ENCODE measurements around the gene ELAC2.

Gene ELAC2

GRCh38 chr17:13016881-13017654, 759 bp downstream of the ELAC2 start:
- peak; percentile 32 for DNase-seq

DNA sequence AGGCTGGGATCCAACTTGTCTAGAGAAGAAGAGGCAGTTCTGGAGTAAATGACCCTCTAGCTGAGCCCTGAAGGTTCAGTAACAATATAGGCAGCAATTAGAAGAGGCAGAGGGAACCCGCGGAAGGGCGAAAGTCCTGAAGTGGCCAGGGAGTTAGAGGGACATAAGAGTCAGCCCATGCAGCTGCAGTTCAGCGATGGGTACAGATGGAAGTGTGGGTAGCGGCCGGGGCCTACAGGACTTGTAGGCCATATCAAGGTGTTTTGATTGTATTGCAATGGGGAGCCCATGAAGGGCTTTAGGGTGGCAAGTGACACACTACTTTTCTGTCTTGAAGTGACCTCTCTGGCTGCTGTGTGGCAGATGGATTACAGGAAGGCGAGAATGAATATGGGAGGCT, 3.0 kb downstream of the ELAC2 start:
- DNase-seq = no peak

- DNase-seq = no peak
These were observed 6.9 kb downstream of the ELAC2 start for GRCh38 chr17:13010959-13011358.

- DNase-seq = no peak
These were observed 9.4 kb downstream of the ELAC2 start for GRCh38 chr17:13008461-13008860.

DNA sequence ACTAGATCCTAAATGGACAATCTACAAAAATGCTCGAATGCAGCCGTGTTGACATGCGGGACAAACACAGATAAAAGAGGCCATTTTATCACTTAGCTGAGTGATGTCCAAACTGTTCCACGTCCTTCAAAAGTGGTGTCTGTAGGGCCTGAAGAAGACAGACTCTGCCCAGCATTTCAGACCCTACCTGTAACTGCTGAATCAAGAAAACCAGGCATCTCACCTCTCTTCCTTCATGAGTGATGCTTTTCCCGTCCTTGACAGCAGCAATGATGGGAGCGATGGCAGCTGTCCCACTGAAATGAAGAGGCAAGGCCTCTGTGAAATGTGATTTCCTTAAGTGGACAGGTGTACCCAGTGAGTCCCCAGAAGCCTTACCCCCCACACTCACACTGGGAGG, 12.3 kb downstream of the ELAC2 start:
- no peak for DNase-seq

DNA sequence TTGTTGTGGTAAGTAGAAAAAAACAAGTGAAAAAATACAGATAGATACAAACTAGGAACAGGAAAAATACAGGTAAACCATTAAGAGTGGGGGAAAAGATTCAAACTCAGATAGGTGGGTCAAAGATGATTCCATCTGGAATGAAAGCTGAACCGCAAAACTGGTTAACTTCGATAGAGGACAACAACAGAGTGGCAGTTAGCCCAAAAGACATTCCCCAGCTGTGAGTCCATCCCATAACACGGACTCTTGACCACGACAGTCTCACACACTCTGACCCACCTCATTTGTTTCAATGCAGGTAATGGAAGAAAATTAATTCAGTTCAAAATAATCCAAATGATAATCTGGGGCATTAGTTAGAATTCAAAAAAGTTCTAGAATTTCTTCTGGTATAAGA, 13.5 kb downstream of the ELAC2 start:
- no peak for DNase-seq

- DNase-seq = no peak
These were observed 13.9 kb downstream of the ELAC2 start for GRCh38 chr17:13003927-13004326.

- DNase-seq = no peak
These were observed 14.4 kb downstream of the ELAC2 start for GRCh38 chr17:13003454-13003851.

DNA sequence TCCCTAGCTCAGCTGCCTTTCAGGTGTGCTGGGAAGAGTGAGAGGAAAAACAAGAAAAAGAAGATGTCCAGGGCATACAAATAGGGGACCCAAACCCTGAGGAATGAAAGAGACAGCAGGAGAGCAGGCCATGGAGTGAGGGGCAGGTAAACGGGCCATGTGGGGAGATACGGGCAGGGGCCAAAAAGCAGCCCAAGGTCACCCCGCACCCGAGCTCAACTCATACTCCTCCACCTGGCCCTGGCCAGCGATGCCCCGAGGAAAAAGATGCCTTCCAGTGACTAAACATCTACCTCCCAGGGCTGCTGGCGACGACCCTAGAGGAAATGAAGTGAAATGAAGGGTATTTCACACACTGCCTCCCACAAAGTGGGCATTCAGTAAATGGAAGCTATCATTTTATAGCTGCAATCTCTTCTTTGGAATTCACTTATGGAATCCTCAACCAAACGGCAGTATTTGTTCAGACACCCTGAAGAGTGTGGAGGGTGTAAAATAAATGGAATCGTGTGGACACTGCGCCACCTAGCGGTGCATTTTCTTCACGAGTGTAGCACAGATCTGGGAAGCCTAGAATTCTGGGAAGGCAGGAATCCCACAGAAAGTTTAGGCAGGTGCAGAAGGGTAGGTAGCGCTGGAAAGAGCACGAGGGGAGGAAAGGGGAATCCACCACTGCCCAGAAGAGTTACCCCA, 14.9 kb downstream of the ELAC2 start:
- peak; percentile 26 for DNase-seq

DNA sequence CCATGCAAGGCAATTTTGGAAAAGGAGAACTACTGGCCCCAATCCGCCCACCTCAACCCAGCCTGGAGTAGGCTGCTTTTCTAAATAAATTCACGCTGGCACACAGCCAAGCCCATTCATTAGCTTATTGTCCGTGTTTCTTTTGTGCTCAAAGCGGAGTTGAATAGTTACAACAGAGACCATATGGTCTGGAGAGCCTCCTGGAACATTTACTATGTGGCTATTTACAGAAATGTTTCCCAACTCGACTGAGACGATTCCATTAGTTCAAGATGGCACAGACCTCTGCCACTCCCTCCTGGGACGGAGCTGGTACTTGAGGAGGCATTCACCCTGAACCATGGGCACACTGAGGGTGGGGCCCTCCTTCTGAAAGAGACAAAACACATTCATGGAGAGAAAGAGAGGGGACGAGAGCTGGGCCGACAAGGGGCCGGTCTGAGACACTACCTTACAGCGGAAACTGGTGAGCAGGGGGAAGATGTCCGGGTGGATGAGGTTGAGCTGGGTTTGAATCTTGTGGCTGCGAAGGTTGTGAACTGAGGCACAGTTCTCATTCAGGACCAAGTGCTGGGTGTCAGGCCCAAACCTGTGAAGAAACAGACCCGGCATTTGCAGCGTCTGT, 15.7 kb downstream of the ELAC2 start:
- no peak for DNase-seq

GRCh38 chr17:13000561-13000960, 17.3 kb downstream of the ELAC2 start:
- DNase-seq = no peak

DNA sequence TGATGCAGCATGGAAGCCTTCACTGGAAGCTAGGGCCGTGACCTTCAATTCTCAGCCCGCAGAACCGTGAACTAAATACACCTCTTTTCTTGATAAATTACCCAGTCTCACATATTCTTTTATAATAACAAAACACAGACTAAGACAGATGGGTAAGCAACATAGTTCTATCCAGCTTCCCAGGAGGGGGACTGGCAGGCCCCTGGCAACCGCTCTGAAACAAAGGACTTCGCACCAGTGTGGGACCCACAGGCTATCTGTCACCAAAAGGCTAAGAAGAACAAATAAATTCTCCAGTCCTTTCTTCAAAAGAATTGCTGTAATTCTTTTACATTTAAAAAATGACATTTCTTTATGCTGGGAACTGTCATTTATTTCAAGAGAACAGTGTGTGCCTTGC, 19.0 kb downstream of the ELAC2 start:
- DNase-seq = no peak

DNA sequence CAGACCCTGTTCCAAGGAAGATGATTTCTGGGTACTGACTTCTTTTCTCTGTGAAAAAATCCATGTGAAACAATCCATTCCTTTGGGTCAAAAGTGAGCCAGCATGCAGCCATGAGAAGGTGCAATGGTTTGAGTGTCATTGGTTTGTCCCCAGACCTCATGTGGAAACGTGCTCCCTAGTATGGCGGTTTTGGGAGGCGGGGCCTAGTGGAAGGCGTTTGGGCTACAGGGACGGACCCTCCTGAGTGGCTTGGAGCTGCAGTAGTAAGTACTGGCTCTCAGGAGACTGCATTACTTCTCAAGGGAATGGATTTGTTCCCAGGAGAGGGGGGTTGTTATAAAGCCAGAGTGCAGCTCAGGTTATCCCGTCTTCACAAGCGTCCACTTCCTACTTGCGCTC, 19.4 kb downstream of the ELAC2 start:
- no peak for DNase-seq

GRCh38 chr17:12996941-12997340, 20.9 kb downstream of the ELAC2 start:
- DNase-seq = no peak

GRCh38 chr17:12996357-12996756, 21.5 kb downstream of the ELAC2 start:
- DNase-seq = no peak

DNA sequence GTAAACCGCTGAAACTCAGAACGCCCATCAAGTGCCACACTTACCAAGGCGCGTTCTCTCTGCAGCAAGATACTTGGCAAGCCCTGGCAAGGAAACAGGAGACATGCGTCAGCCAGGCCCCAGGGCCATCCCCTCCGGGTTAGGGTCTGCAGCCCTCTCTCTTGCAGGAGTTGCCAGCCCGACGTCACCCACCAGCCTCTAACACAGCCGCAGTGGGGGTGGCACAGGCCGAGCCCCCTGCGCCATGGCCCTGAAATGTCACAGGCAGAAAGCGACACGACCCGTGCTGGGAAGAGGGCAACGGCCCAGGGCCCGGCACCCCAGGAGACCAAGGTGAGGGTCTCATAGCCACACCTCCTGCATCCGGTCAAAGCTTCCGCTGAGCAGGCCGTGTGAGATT, 21.9 kb downstream of the ELAC2 start:
- DNase-seq = no peak

DNA sequence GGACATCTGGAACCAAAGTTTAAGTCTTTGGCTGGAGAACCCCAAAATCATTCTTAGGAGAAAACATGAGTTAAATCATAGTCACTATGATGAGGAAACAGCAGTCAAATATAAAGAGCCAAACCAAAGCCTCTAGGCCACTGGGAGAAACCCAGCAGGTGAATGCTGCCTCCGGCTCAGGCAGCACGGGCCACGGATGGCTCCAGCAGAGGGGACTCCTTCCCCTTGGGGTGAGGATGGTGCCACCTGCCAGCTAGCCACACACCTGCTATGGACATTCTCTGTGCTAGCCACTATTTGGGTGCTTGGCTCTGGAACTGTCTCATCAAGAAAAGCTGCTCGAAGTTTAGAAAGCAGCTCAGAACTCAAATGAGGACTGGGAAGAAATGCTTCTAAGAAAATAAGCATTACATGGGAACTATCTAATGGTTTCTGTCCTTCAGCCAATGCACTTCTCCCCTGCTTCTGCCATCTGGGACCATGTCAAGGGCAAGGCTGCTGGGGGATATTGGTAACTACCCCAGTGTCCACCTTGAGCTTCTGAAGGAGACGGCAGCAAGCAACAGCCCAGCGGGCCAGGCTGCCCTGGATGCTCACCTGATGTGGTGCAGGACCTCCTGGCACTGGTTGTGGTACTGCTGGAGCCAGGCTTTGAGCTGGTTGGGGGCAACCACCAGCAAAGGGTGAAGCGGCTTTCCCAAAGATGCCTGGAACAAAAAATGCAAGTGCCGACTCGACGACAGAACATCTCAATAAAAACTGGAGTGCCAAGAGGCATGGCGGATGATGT, 22.5 kb downstream of the ELAC2 start:
- no peak for DNase-seq

DNA sequence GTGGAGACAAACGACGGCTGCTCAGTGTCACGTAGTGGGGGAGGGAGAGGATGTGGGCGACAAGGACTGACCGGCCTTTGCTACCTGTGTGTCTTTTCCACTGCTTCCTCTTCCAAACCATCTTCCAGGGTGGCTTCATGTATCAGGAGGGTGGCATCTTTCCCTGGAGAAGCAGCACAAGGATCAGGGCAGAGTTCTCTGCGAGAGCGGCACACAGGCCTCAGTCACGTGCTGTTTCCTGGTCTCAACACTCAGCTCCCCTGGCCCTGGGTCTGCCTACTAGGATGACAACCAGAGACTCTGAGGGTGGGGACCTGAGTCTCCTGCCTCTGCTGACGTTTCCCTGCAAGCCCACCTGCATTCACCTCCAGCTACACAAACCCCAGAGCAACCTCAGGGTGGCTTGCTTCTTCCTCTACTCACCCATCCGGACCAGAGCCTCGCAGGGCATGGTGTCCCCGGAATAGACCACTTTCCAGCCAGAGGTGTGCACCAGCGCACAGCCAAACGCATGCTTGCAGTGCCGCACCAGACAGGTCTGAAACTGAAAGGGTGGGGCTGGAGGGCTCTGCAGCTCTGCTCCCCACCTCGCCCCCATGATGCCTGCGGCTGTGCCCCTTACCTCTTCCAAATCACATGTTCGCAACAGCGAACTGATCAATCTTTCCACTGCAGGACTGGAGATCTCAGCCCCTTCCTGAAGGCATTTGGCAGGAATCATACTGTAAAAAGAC, 23.3 kb downstream of the ELAC2 start:
- no peak for DNase-seq

DNA sequence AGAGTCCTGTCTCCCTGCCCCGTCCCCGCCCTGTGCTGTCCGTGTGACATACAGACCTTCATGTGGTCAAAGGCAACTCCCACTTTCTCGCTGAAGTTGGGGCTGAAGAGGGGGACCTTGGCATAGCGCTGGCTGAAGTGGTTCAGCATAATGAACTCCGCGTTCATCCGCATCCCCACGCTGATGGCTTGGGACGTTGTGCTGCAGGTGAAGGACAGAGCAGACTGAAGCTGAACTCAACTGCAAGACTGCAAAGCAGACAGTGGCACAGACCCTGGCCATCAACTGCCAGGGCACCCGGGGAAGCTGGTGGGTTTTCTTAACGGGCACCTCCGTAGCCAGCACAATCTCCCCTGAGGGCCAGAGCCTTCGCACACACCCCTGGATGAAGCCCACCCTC, 24.2 kb downstream of the ELAC2 start:
- DNase-seq = no peak

- no peak for DNase-seq
These were observed 25.2 kb downstream of the ELAC2 start for GRCh38 chr17:12992676-12993075.

DNA sequence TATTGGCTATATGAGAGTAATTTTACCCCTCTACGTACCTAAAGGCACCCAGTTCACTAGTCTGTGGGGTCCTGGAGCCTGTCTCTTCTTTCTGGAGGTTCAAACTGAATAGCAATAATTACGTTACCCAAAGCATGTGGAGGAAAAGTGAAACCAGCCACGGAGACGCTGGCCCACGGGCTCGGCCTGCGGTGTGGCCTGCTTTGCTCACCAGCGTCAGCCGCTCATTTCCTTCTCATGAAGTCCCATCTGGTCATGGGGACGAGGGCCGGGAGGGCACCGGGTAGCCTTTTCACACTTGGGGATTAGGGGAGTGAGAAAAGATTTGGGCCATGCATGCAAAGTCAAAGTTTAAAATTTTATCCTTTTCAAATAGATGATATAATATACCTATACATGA, 26.9 kb downstream of the ELAC2 start:
- DNase-seq = no peak

DNA sequence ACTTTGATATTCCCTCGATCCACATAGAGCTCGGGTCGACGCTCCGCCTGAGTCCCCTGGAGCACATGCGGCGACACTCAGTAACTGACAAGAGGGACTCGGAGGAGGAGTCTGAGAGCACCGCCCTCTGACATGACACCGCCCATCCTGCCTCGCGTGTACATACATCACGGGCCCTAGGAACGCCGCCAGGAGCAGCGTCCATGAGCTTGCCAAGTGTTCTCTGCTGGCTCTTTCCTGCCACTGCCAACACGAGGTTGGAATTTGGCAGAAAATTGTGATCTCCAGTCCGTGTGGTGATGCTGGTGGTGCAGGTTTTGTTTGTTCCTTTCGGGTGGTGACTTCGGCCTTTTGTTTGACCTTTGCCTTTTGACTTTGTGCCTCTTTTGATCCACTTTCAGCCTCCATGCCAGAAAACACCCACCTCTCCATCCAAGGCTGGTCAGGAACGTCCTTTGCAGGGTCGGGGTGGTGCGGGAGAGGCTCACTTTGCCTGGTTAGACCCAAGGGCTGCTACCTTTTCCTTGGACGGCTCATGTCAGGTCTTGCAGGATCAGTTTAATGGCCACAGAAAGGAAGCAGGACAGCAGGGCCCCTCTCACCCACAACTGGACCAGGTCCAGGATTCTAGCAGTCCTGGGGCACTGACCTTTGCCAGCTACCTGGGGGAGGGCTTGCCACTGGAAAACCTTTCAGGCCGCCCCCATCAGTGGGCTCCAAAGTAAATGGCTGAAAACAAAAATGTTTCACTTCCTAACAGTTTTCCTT, 27.6 kb downstream of the ELAC2 start:
- DNase-seq = no peak
